Midbrain (tissue), 1 donor: ENCODE measurements around the gene CCM2L.

Experiments
- DNase-seq: peaks from one replicate; lab custom pipeline; 2025; lab: John Stamatoyannopoulos, UW

The CCM2L gene

GRCh38 chr20:32056708-32057483 lies 46.7 kb downstream of the CCM2L start:
- DNase-seq = no peak

GRCh38 chr20:32057656-32058184 lies 47.5 kb downstream of the CCM2L start:
- no peak for DNase-seq

DNA sequence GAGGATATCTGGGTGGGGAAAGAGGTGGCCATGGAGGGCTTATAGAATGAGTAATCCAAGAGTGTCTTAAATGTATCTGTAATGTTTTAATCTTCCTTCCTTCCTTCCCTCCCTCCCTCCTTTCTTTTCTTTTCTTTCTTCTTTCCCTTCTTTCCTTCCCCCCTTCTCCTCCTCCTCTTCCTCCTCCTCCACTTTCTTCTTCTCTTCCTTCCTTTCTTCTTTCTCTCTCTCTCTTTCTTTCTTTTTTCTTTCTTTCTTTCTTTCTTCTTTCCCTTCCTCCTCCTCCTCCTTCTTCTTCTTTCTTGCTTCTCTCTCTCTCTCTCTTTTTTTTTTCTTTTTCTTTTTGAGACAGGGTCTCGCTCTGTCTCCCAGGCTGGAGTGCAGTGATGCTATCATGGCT lies 49.0 kb downstream of the CCM2L start:
- no peak for DNase-seq

DNA sequence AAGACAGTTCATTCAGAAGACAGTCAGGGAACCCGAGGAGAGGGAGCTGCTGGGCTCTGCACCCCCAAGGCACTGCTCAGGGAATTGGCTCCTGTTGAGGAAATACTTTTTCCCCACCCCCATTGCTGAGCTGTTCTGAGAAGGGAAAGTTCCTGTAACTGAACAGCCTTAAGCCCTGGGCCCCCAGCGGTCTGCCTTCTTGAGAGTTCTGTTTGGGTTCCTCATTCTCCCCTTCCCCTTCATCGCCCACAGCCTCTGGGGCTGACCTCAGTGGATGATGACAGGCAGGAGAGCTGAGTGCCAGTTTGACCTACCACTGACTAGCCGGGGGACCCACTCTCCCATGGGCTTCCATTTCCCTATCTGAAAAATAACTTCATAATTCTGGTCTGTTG lies 52.5 kb downstream of the CCM2L start:
- DNase-seq = peak; percentile 48

GRCh38 chr20:32063695-32064094 lies 53.5 kb downstream of the CCM2L start:
- DNase-seq = no peak

DNA sequence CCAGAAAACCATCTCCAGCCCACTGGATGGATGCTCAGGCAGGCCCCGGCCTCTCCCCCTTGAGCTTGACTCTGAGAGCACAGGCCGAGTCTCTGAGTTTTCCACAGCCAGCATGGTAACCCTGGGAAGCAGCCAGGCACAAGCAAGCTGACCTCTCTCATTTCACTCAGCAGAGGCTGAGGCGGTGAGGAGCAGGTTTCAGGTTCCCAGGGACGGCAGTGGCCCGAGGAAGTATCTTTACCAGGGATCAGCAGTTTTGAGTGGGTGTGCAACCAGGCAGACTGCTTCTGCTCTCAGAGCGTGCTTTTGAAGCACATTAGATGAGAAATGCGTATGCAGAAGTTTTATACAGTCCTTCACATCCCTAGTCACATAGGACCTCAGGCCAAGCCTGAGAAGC lies 54.4 kb downstream of the CCM2L start:
- DNase-seq = no peak

- DNase-seq = no peak
Observed at GRCh38 chr20:32067234-32067821, 57.1 kb downstream of the CCM2L start.

- DNase-seq = no peak
Observed at GRCh38 chr20:32068174-32068573, 57.9 kb downstream of the CCM2L start.

GRCh38 chr20:32069711-32070110 lies 59.5 kb downstream of the CCM2L start:
- DNase-seq = no peak

DNA sequence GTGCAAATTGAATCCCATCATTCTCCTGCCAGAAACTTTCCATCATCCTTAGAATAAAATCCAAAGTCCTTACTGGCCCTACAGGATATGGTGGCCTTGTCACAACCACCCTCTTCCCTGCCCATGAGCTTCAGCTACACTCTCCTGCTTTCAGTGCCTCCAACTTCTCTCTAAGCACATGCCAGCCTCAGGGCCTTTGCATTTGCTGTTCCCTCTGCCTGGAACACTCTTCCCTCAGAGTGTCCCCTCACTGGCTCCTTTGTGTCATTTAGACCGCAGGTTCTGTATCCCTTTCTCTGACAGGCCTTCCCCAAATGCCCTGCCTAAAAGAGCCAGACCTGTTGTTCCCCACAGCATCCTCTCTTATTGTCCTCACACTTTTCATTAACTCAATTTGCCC lies 60.0 kb downstream of the CCM2L start:
- DNase-seq = no peak

DNA sequence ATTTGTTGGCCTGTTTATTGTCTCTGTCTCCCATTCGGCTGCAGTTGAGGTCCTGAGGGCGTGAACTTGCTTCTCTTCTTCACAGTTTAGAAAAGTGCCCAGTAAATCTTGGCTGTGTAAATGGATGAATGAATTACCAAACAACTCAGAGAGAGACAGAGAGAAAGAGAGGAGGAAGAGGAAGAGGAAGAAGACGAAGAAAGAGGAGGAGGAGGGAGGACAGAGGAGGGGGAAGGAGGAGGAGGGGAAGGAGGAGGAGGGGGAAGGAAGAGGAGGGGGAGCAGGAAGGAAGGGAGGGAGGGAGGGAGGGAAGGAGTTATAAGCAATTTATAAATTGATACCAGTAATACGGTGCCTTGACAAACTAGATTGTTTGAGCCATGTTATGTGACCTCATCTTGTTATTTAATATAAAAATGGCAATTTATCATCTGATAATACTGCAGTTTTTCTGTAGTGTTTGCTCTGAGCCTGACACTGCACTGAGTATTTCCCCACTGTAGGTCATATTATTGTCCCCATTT lies 60.5 kb downstream of the CCM2L start:
- DNase-seq = no peak

DNA sequence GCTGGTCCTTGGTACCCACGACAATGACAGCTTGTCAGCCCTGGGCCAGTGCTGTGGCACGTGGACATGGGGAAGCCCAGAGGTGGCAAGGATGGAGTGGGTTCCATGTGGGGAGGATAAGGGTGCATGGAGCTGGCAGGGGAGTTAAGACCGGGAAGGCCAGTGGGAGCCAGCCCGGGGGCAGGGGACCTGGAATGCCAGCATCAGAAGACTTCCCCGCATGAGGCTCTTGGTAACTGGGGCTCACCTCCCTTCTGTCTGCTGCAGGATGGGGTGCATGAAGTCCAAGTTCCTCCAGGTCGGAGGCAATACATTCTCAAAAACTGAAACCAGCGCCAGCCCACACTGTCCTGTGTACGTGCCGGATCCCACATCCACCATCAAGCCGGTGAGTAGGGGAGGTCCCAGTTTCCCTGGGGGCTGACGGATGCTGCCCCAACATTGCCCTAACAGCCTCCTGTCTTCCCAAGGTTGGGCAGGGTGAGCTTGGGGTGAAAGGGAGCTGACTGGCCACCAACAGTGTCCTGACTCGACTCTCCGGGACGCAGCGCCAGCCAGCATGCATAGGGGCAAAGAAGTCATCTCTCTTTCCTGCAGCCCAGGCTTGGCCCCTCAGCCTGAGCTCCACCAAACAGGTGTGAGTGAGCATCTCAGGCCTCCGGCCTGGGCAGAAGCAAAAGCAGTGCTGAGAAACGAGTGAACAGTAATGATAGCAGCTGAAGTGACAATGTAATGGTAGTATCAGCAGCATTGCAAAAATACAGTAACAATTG lies 61.3 kb downstream of the CCM2L start:
- DNase-seq = no peak

- no peak for DNase-seq
Observed at GRCh38 chr20:32072168-32072750, 62.0 kb downstream of the CCM2L start.

GRCh38 chr20:32075534-32075933 lies 65.3 kb downstream of the CCM2L start:
- no peak for DNase-seq

- no peak for DNase-seq
Observed at GRCh38 chr20:32077190-32077589, 67.0 kb downstream of the CCM2L start.

- no peak for DNase-seq
Observed at GRCh38 chr20:32078322-32078721, 68.1 kb downstream of the CCM2L start.

DNA sequence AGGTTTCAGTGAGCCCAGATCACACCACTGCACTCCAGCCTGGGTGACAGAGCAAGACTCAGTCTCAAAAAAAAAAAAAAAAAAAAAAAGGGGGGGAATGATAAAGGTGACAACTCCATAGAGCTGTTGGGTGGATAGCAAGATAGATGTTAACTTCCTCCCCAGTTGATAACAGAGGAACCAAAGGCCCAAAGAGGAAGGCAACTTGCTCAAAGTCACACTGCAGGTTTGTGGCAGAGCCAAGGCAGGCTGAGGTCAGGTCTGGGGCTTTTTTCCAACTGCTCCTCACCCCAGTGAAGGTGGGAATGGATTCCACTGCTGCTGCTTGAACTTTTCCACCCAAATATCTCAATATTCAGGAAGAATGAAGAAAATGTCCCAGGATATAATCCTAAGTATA lies 68.6 kb downstream of the CCM2L start:
- DNase-seq = no peak

DNA sequence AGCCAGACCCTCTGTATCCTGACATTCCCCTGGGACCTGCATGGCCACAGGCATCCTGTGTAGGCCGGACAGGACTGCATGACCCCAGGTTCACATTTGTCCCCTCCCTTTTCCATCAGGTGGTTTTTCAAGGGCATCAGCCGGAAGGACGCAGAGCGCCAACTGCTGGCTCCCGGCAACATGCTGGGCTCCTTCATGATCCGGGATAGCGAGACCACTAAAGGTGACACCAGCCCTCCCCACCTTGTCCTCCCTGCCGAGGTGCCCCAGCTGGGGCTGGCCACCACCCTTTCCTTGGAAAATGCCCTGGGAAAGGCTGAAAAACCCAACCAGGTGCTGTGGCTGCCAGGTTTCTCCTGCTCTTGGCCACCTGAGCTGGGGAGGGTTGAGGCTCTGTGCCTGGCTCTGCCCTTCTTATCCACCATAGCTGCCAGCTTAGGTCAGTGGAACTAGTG lies 69.4 kb downstream of the CCM2L start:
- no peak for DNase-seq

DNA sequence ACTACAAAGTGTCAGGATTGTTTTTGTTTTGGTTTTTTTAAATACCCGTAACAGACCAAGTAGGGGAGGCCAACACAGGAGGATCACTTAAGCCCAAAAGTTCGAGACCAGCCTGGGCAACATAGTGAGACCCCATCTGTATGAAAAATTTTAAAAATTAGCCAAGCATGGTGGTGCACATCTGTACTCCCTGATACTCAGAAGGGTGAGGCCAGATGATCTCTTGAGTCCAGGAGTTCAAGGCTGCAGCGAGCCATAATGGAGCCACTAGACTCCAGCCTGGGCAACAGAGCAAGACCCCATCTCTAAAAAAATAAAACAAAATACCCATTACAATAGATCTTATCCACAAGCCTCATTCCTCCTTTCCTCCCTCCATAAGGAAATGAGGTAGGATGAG lies 70.5 kb downstream of the CCM2L start:
- DNase-seq = no peak
